ENCODE measurements around the gene CHN2. TPM values are rescaled to one million over a fixed set of nuclear protein-coding genes. Genes with fewer than 3 reads are reported as not detected.

The CHN2 gene
- total RNA-seq, 6 donors from 2014 or later, result 6.2 to 13.7 (median 11.2) TPM

DNA sequence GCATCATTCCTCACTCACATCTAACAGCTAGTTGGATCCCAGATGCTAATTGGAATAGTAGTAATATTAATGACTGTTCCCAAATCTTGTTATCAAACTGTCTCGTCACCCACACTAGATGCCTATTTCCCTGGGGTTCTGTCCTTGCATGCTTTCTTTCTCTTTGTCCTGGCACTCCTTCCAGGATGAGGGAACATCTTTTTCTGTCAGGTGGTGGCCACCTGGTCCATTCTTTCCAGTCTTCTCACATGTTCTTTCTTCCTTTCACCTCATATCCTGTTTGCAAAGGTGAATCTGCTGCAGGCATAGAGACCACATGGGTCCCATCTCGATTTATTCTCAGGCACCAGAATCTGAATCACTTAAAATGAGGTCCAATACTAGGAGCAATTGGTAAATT is 126.0 kb downstream of the CHN2 start:
- no peak for ATAC-seq (ENCODE audit: low FRiP score in 2 of 2)
- Histone ChIP-seq H3K27me3 (no peaks in the 10 kb centered on the region), H3K4me1 (peaks cover 0 to 4% (median 0%) of the 10 kb centered on the region in 4 donors), H3K4me3 (no peak overlapping the region), H3K27ac (no peak overlapping the region), H3K9me3 (no peaks in the 10 kb centered on the region), H3K36me3 (no peaks in the 10 kb centered on the region)
- 89 to 90% methylated on average over 2 of the region's 2 CpGs for WGBS, 2 donors
- TF ChIP-seq POLR2A (IDR thresholded peaks at IDR 0.05) (no peak), POLR2AphosphoS5 (IDR thresholded peaks at IDR 0.05) (no peak), EP300 (IDR thresholded peaks at IDR 0.05) (no peak)
- TF ChIP-seq, protein P1, sequence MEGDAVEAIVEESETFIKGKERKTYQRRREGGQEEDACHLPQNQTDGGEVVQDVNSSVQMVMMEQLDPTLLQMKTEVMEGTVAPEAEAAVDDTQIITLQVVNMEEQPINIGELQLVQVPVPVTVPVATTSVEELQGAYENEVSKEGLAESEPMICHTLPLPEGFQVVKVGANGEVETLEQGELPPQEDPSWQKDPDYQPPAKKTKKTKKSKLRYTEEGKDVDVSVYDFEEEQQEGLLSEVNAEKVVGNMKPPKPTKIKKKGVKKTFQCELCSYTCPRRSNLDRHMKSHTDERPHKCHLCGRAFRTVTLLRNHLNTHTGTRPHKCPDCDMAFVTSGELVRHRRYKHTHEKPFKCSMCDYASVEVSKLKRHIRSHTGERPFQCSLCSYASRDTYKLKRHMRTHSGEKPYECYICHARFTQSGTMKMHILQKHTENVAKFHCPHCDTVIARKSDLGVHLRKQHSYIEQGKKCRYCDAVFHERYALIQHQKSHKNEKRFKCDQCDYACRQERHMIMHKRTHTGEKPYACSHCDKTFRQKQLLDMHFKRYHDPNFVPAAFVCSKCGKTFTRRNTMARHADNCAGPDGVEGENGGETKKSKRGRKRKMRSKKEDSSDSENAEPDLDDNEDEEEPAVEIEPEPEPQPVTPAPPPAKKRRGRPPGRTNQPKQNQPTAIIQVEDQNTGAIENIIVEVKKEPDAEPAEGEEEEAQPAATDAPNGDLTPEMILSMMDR (IDR thresholded peaks at IDR 0.05), result no peak
- no peak for DNase-seq

DNA sequence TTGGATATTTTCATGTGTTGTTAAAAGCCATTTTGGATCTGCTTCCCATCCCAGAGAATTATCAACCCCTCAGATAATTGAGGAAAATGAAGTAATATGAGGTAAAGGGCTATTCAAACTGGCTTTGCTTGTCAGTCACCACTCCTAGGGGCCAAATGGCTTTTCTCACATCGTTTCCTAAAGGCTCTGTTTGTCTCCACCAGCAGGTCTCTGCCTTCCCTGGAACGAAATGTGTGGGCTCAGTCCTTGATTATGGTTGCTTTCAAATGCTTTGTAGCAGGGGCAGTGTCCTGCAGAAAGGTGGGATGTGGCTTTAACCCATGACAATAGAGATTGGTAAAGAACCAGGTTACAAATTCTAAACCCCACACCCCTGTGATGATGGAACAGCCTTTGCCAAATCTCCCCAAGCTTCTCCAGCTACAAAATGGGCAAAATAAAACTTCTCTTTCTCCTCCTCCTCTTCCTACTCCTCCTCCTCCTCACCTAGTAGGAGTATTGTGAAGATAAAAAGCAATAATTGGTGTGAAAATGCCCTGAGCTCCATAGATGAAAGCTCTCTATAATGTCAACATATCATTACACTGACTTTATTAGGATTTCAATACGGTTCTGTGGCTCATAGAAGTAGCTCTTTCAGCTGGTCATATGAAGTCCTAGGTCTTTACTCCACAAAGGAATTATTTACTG is 127.6 kb downstream of the CHN2 start:
- H3K36me3 ChIP-seq, result no peaks in the 10 kb centered on the region
- H3K27me3 ChIP-seq, result no peaks in the 10 kb centered on the region
- H3K9me3 ChIP-seq, result no peaks in the 10 kb centered on the region
- no peak for ATAC-seq (ENCODE audit: low FRiP score in 2 of 2)
- WGBS, 2 donors, result 66 to 79% methylated on average over 3 of the region's 3 CpGs
- no peak overlapping the region for H3K27ac ChIP-seq
- H3K4me1 ChIP-seq, result peaks cover 0 to 4% (median 0%) of the 10 kb centered on the region in 4 donors
- DNase-seq, result no peak
- no peak overlapping the region for H3K4me3 ChIP-seq
- TF ChIP-seq POLR2A (IDR thresholded peaks at IDR 0.05) (no peak), EP300 (IDR thresholded peaks at IDR 0.05) (no peak), POLR2AphosphoS5 (IDR thresholded peaks at IDR 0.05) (no peak)
- TF ChIP-seq, protein P1 (IDR thresholded peaks at IDR 0.05), result no peak

DNA sequence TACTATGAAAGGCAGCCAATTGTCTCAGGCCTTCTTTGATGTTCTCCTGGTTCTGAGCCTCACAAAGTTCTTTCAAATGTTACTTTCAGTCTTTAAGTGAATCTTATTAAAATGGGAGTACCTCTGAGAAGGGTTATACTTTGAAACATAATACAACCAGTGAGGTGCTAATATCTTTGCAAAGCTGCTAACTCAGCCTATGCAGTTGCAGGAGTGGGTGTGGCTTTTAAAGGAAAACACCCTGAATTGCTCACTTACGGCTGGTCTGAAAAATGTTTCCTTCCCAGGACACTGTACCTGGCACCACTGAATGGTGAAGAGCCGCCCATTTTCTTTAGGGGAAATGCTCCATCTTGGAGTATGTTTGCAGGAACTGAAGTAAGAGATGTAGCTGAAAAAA is 130.9 kb downstream of the CHN2 start:
- Histone ChIP-seq H3K36me3 (no peaks in the 10 kb centered on the region), H3K9me3 (no peaks in the 10 kb centered on the region), H3K4me1 (peaks cover 0 to 11% (median 3%) of the 10 kb centered on the region in 4 donors), H3K27me3 (no peaks in the 10 kb centered on the region), H3K27ac (no peak overlapping the region), H3K4me3 (no peak overlapping the region)
- no peak for DNase-seq
- WGBS, 2 donors, result 86 to 89% methylated on average over 2 of the region's 2 CpGs
- no peak for TF ChIP-seq POLR2AphosphoS5 (IDR thresholded peaks at IDR 0.05)
- TF ChIP-seq, protein P1 (IDR thresholded peaks at IDR 0.05), result no peak
- no peak for TF ChIP-seq EP300 (IDR thresholded peaks at IDR 0.05)
- no peak for TF ChIP-seq POLR2A (IDR thresholded peaks at IDR 0.05)
- no peak for ATAC-seq (ENCODE audit: low FRiP score in 2 of 2)

DNA sequence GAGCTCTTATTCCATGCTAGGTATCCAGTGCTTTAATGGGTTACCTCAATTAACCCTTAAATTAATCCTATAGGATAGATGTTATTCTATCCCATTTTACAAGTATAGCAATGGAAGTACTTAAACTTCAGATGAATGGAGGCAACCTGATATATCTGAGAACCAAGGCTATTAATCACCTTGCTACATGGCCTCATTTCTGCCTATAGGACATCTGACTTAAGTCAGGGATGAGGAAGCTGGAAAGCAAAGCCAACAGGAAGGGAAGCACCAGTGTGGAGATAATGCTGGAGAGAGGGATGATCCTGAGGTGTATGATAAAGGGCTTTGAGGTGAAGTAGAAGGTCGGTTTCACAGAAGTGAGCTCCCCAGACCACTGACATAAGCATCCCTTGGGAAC is 132.3 kb downstream of the CHN2 start:
- H3K9me3 ChIP-seq, result no peaks in the 10 kb centered on the region
- H3K4me3 ChIP-seq, result no peak overlapping the region
- no peaks in the 10 kb centered on the region for H3K36me3 ChIP-seq
- H3K27ac ChIP-seq, result no peak overlapping the region
- no peak for DNase-seq
- H3K27me3 ChIP-seq, result no peaks in the 10 kb centered on the region
- H3K4me1 ChIP-seq, result peaks cover 0 to 11% (median 3%) of the 10 kb centered on the region in 4 donors
- TF ChIP-seq, protein P1 (IDR thresholded peaks at IDR 0.05), result no peak
- WGBS, 2 donors, result 84 to 95% methylated on average over 1 of the region's 1 CpG
- no peak for ATAC-seq (ENCODE audit: low FRiP score in 2 of 2)

DNA sequence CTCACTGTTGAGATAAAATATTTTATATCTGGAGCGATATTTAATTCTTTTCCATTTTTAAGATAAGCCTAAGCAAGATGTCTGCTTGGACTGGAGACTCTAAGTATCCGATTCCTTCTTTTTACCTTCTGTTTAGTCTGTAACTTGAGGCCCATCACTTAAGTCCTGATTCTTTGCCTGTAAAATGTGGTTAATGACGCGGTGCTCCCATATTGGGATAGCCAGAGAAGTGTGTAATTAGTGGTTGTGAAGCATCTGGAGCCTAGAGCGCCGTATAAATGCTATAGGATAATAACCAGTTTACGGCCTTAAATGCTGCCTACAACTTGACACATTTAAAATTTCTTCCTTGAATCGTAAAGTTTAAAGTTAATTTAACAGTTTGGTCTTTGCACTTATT is 132.9 kb downstream of the CHN2 start:
- H3K4me3 ChIP-seq, result no peak overlapping the region
- H3K9me3 ChIP-seq, result no peaks in the 10 kb centered on the region
- H3K36me3 ChIP-seq, result no peaks in the 10 kb centered on the region
- H3K4me1 ChIP-seq, result peaks cover 0 to 11% (median 5%) of the 10 kb centered on the region in 4 donors
- TF ChIP-seq POLR2AphosphoS5 (IDR thresholded peaks at IDR 0.05) (no peak), EP300 (IDR thresholded peaks at IDR 0.05) (no peak), POLR2A (IDR thresholded peaks at IDR 0.05) (no peak)
- TF ChIP-seq, protein P1 (IDR thresholded peaks at IDR 0.05), result no peak
- DNase-seq, result no peak
- 89 to 90% methylated on average over 8 of the region's 8 CpGs for WGBS, 2 donors
- no peak for ATAC-seq (ENCODE audit: low FRiP score in 2 of 2)
- no peaks in the 10 kb centered on the region for H3K27me3 ChIP-seq
- H3K27ac ChIP-seq, result no peak overlapping the region

Measured in upper lobe of left lung (tissue), 6 donors.